Panc1 (cell line): Measurements from ENCODE around the gene CACNA1C. TPM values are rescaled to one million over a fixed set of nuclear protein-coding genes. Genes with fewer than 3 reads are reported as not detected.

Experiments used
- ATAC-seq: fragments of 200-7000 bp; cut with Tn5 transposase; 2 replicates; pipeline ENCODE4 v1.9.1; 2020; ENCODE audit warnings: mild to moderate bottlenecking, moderate library complexity
- BruUV-seq: library from RNA; stranded (reverse); fragments of 400-500 nt; replicated peaks from 2 replicates; lab custom pipeline; 2021; lab: Mats Ljungman, UMichigan
- CTCF ChIA-PET: fragments of 300-600 bp; sonication (Branson Sonifier 250); formaldehyde crosslinking; loops from one replicate; lab custom pipeline; 2022; ENCODE audit warnings: antibody characterized with exemption; lab: Charles Lee
- POLR2A ChIA-PET: fragments of 300-600 bp; sonication (Branson Sonifier 250); formaldehyde crosslinking; loops from one replicate; lab custom pipeline; 2022; ENCODE audit warnings: antibody characterized with exemption; lab: Charles Lee
- DNase-seq: peaks from one replicate; pipeline ENCODE4 v3.0.0-alpha.2; 2010; ENCODE audit warnings: low read depth, low spot score
- H3K27ac ChIP-seq: 2 replicates; pipeline ENCODE4 v1.5.1; 2011; ENCODE audit warnings: mild to moderate bottlenecking, low read length, inconsistent platforms
- H3K27me3 ChIP-seq: fragments of 200-500 bp; sonication (Bioruptor generic); 2 replicates; pipeline ENCODE4 v1.6.0; 2014; ENCODE audit warnings: low read length, inconsistent platforms; ENCODE audit not compliant: control insufficient read depth, insufficient read depth
- H3K36me3 ChIP-seq: fragments of 200-500 bp; sonication (Bioruptor generic); 2 replicates; pipeline ENCODE4 v1.5.1; 2014; ENCODE audit warnings: inconsistent platforms, mild to moderate bottlenecking, low read length, moderate library complexity; ENCODE audit not compliant: control insufficient read depth, insufficient read depth
- H3K4me1 ChIP-seq: 2 replicates; pipeline ENCODE4 v1.5.1; 2011; ENCODE audit warnings: inconsistent platforms, mild to moderate bottlenecking, low read length, moderate library complexity; ENCODE audit not compliant: control insufficient read depth, insufficient read depth
- H3K4me3 ChIP-seq, 2 experiments: 2 replicates each; pipeline ENCODE4 v1.5.1; 2011 to 2012; ENCODE audit warnings: low read depth in 2 of 2, low read length in 2 of 2, mild to moderate bottlenecking in 2 of 2, inconsistent platforms in 1 of 2, moderate library complexity in 1 of 2
- H3K9me3 ChIP-seq: fragments of 200-500 bp; sonication (Bioruptor generic); 2 replicates; pipeline ENCODE4 v1.5.1; 2014; ENCODE audit warnings: low read depth, mild to moderate bottlenecking, inconsistent platforms, low read length, moderate library complexity; ENCODE audit not compliant: control insufficient read depth, insufficient read depth
- POLR2AphosphoS5 ChIP-seq: IDR thresholded peaks from 2 replicates; pipeline ENCODE4 v1.6.1; 2012; ENCODE audit warnings: mild to moderate bottlenecking, low read depth, low read length, moderate library complexity
- SIN3A ChIP-seq: IDR thresholded peaks from 2 replicates; pipeline ENCODE4 v1.6.1; 2012; ENCODE audit warnings: low read depth, mild to moderate bottlenecking, low read length, moderate library complexity, borderline replicate concordance; ENCODE audit not compliant: insufficient read depth
- TCF7L2 ChIP-seq: IDR thresholded peaks from 2 replicates; pipeline ENCODE4 v1.6.1; 2011; ENCODE audit warnings: mild to moderate bottlenecking, low read depth, low read length, inconsistent platforms
- in situ Hi-C: cut with HindIII; loops from 2 replicates; pipeline ENCODE4 v1.10.0; 2016; ENCODE audit warnings: low sequenced_read_pairs, low pct_unique_long_range_greater_than_20kb
- intact Hi-C: fragments of 100-400 bp; cut with micrococcal nuclease; formaldehyde crosslinking; loops from one replicate; pipeline ENCODE4 v1.10.0; 2022; ENCODE audit not compliant: unreplicated experiment
- total RNA-seq: library from RNA; stranded (reverse); gene quantifications from one replicate; pipeline ENCODE4 v1.2.1, GENCODE V29; 2021; ENCODE audit not compliant: unreplicated experiment
- TF ChIP-seq, protein P1 (sequence below), 2 experiments: IDR thresholded peaks; 2 replicates each; pipeline ENCODE4 v1.6.1; 2011 to 2012; ENCODE audit warnings: low read depth in 2 of 2, control low read depth in 1 of 2, low read length in 1 of 2, mild to moderate bottlenecking in 1 of 2, moderate library complexity in 1 of 2; ENCODE audit not compliant: insufficient read depth in 1 of 2
- TF ChIP-seq, protein P2 (sequence below): fragments of 450-650 bp; IDR thresholded peaks from 2 replicates; pipeline ENCODE4 v1.5.1; 2017; ENCODE audit warnings: mild to moderate bottlenecking

Gene CACNA1C
- total RNA-seq, 1 experiment from 2014 or later = 0.03 TPM

DNA sequence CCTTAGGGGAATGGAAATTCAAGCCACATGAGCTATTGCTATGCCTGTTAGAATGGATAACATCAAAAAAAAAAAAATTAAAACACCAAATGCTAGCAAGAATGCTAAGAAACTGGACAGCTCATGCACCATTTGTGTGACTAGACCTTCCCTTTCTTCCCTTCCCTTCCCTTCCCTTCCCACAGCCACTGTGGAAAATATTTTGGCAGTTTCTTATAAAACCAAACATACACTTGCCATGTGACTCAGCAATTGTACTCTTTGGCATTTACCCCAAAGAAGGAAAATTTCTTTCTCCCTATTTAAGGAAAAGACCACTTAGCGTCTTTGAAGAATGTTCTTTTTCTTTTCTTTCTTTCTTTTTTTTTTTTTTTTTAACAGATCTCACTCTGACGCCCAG, 692.9 kb downstream of the CACNA1C start:
- Histone ChIP-seq H3K27ac (no peak overlapping the region), H3K4me1 (no peaks in the 10 kb centered on the region), H3K27me3 (peaks cover 6% of the 10 kb centered on the region), H3K9me3 (no peaks in the 10 kb centered on the region), H3K36me3 (no peaks in the 10 kb centered on the region), H3K4me3 (no peak overlapping the region)
- CTCF ChIA-PET = interaction anchor here (0.6 kb wide), 1 partner anchor 39 kb away, joined by 3 read pairs; no protein-coding TSS in a partner anchor
- intact Hi-C loops (no loop called here), in situ Hi-C loops (no loop called here)
- no peak for TF ChIP-seq TCF7L2
- TF ChIP-seq, protein P1, sequence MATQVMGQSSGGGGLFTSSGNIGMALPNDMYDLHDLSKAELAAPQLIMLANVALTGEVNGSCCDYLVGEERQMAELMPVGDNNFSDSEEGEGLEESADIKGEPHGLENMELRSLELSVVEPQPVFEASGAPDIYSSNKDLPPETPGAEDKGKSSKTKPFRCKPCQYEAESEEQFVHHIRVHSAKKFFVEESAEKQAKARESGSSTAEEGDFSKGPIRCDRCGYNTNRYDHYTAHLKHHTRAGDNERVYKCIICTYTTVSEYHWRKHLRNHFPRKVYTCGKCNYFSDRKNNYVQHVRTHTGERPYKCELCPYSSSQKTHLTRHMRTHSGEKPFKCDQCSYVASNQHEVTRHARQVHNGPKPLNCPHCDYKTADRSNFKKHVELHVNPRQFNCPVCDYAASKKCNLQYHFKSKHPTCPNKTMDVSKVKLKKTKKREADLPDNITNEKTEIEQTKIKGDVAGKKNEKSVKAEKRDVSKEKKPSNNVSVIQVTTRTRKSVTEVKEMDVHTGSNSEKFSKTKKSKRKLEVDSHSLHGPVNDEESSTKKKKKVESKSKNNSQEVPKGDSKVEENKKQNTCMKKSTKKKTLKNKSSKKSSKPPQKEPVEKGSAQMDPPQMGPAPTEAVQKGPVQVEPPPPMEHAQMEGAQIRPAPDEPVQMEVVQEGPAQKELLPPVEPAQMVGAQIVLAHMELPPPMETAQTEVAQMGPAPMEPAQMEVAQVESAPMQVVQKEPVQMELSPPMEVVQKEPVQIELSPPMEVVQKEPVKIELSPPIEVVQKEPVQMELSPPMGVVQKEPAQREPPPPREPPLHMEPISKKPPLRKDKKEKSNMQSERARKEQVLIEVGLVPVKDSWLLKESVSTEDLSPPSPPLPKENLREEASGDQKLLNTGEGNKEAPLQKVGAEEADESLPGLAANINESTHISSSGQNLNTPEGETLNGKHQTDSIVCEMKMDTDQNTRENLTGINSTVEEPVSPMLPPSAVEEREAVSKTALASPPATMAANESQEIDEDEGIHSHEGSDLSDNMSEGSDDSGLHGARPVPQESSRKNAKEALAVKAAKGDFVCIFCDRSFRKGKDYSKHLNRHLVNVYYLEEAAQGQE (IDR thresholded peaks at IDR 0.05; ENCODE audit: insufficient read depth in 1 of 2, low read depth in 2 of 2, low read length in 1 of 2) = no peak
- no peak for TF ChIP-seq SIN3A
- TF ChIP-seq POLR2AphosphoS5 = no peak
- TF ChIP-seq, protein P2, sequence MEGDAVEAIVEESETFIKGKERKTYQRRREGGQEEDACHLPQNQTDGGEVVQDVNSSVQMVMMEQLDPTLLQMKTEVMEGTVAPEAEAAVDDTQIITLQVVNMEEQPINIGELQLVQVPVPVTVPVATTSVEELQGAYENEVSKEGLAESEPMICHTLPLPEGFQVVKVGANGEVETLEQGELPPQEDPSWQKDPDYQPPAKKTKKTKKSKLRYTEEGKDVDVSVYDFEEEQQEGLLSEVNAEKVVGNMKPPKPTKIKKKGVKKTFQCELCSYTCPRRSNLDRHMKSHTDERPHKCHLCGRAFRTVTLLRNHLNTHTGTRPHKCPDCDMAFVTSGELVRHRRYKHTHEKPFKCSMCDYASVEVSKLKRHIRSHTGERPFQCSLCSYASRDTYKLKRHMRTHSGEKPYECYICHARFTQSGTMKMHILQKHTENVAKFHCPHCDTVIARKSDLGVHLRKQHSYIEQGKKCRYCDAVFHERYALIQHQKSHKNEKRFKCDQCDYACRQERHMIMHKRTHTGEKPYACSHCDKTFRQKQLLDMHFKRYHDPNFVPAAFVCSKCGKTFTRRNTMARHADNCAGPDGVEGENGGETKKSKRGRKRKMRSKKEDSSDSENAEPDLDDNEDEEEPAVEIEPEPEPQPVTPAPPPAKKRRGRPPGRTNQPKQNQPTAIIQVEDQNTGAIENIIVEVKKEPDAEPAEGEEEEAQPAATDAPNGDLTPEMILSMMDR = no peak
- POLR2A ChIA-PET = no interaction called here
- no peak for DNase-seq
- ATAC-seq = no peak
- BruUV-seq = no TSS peak

Other genes starting within 250 kb of the CACNA1C start
- gene LRTM2, start 232.4 kb upstream of the CACNA1C start, total RNA-seq = not detected
- gene CACNA2D4, start 134.3 kb upstream of the CACNA1C start, total RNA-seq = 0.15 TPM
- gene DCP1B, start 48.5 kb upstream of the CACNA1C start, total RNA-seq = 4.8 TPM